Lower leg skin (tissue), 3 donors: ENCODE measurements around the gene ATF7.

Experiments used
- POLR2A ChIP-seq, 2 donors: fragments of 450-650 bp; IDR thresholded peaks; one replicate each; pipeline ENCODE4 v1.6.1; 2016 to 2017; ENCODE audit warnings: antibody characterized with exemption in 2 of 2, mild to moderate bottlenecking in 1 of 2, moderate library complexity in 1 of 2
- TF ChIP-seq, protein P1 (sequence below), 3 donors: fragments of 450-650 bp; IDR thresholded peaks; one replicate each; pipeline ENCODE4 v1.5.1; 2016; ENCODE audit warnings: antibody characterized with exemption in 3 of 3, mild to moderate bottlenecking in 3 of 3, moderate library complexity in 2 of 3

- TF ChIP-seq, protein P1, sequence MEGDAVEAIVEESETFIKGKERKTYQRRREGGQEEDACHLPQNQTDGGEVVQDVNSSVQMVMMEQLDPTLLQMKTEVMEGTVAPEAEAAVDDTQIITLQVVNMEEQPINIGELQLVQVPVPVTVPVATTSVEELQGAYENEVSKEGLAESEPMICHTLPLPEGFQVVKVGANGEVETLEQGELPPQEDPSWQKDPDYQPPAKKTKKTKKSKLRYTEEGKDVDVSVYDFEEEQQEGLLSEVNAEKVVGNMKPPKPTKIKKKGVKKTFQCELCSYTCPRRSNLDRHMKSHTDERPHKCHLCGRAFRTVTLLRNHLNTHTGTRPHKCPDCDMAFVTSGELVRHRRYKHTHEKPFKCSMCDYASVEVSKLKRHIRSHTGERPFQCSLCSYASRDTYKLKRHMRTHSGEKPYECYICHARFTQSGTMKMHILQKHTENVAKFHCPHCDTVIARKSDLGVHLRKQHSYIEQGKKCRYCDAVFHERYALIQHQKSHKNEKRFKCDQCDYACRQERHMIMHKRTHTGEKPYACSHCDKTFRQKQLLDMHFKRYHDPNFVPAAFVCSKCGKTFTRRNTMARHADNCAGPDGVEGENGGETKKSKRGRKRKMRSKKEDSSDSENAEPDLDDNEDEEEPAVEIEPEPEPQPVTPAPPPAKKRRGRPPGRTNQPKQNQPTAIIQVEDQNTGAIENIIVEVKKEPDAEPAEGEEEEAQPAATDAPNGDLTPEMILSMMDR (IDR thresholded peaks at IDR 0.05): no peak
- TF ChIP-seq POLR2A (IDR thresholded peaks at IDR 0.05): no peak
Observed at GRCh38 chr12:53523131-53523530, 103.1 kb downstream of the ATF7 start.
